PC-3 (cell line): Measurements from ENCODE around the gene BAG3. TPM values are rescaled to one million over a fixed set of nuclear protein-coding genes. Genes with fewer than 3 reads are reported as not detected.
"Not testable (repeated sequence)": the region's sequence is repeated elsewhere in the genome, so short reads cannot be mapped to it uniquely, and the experiment has no call there.

ENCODE experiments used
- ATAC-seq: fragments of 200-7000 bp; cut with Tn5 transposase; 2 replicates; pipeline ENCODE4 v1.9.1; 2020; ENCODE audit warnings: mild to moderate bottlenecking, moderate library complexity
- BruUV-seq: library from RNA; stranded (reverse); fragments of 400-500 nt; replicated peaks from 2 replicates; lab custom pipeline; 2021; lab: Mats Ljungman, UMichigan
- CTCF ChIA-PET: fragments of 300-600 bp; sonication (Branson Sonifier 250); formaldehyde crosslinking; loops from one replicate; lab custom pipeline; 2022; ENCODE audit warnings: antibody characterized with exemption; lab: Charles Lee
- POLR2A ChIA-PET: fragments of 300-600 bp; sonication (Branson Sonifier 250); formaldehyde crosslinking; loops from one replicate; lab custom pipeline; 2022; ENCODE audit warnings: antibody characterized with exemption; ENCODE audit not compliant: unreplicated experiment; lab: Charles Lee
- DNase-seq: peaks from one replicate; pipeline ENCODE4 v3.0.0-alpha.2; 2015
- H2AFZ ChIP-seq: fragments of 300-600 bp; sonication (generic); 2 replicates; pipeline ENCODE4 v1.6.0; 2016; ENCODE audit warnings: antibody characterized with exemption, low read length
- H3F3A ChIP-seq: fragments of 300-600 bp; sonication (generic); one replicate; pipeline ENCODE4 v1.6.0; 2017; ENCODE audit warnings: antibody characterized with exemption, low read length, control low read depth, mild to moderate bottlenecking; ENCODE audit not compliant: unreplicated experiment
- H3K27ac ChIP-seq: fragments of 300-600 bp; sonication (generic); 2 replicates; pipeline ENCODE4 v1.5.1; 2016; ENCODE audit warnings: mild to moderate bottlenecking, low read length
- H3K27me3 ChIP-seq: fragments of 300-600 bp; sonication (generic); 2 replicates; pipeline ENCODE4 v1.6.1; 2016; ENCODE audit warnings: low read length, mixed read lengths
- H3K36me3 ChIP-seq: fragments of 300-600 bp; sonication (generic); 2 replicates; pipeline ENCODE4 v1.6.1; 2016; ENCODE audit warnings: low read depth, mixed run types, low read length, mixed read lengths
- H3K4me1 ChIP-seq: fragments of 300-600 bp; sonication (generic); 2 replicates; pipeline ENCODE4 v1.5.1; 2016; ENCODE audit warnings: low read length; ENCODE audit not compliant: insufficient read depth
- H3K4me2 ChIP-seq: fragments of 300-600 bp; sonication (generic); 2 replicates; pipeline ENCODE4 v1.6.0; 2016; ENCODE audit warnings: low read length
- H3K4me3 ChIP-seq: fragments of 300-600 bp; sonication (generic); 2 replicates; pipeline ENCODE4 v1.5.1; 2016; ENCODE audit warnings: mild to moderate bottlenecking, low read length, mixed read lengths
- H3K79me2 ChIP-seq: fragments of 300-600 bp; sonication (generic); 2 replicates; pipeline ENCODE4 v1.6.1; 2017; ENCODE audit warnings: low read length, mixed read lengths
- H3K9ac ChIP-seq: fragments of 300-600 bp; sonication (generic); 2 replicates; pipeline ENCODE4 v1.6.0; 2016; ENCODE audit warnings: mild to moderate bottlenecking, low read length
- H3K9me2 ChIP-seq: fragments of 300-600 bp; sonication (generic); replicated peaks from 2 replicates; pipeline ENCODE4 v1.6.1; 2016; ENCODE audit warnings: mixed run types, low read length, mixed read lengths
- H3K9me3 ChIP-seq: fragments of 300-600 bp; sonication (generic); 2 replicates; pipeline ENCODE4 v1.6.1; 2016; ENCODE audit warnings: low read length, mixed read lengths
- H4K20me1 ChIP-seq: fragments of 300-600 bp; sonication (generic); 2 replicates; pipeline ENCODE4 v1.6.1; 2016; ENCODE audit warnings: low read length, mixed read lengths
- CTCF ChIP-seq: fragments of 300-600 bp; sonication (generic); conservative IDR thresholded peaks from 2 replicates; pipeline ENCODE4 v1.5.1; 2017; ENCODE audit warnings: antibody characterized with exemption, low read depth, mild to moderate bottlenecking, low read length
- EZH2 ChIP-seq: fragments of 300-600 bp; sonication (generic); IDR thresholded peaks from one replicate; pipeline ENCODE4 v1.6.1; 2017; ENCODE audit warnings: antibody characterized with exemption, mild to moderate bottlenecking, low read length; ENCODE audit not compliant: unreplicated experiment
- EZH2phosphoT487 ChIP-seq: fragments of 300-600 bp; sonication (generic); IDR thresholded peaks from 2 replicates; pipeline ENCODE4 v1.6.1; 2018; ENCODE audit warnings: mild to moderate bottlenecking, antibody characterized with exemption, low read length, borderline replicate concordance
- intact Hi-C: fragments of 100-400 bp; cut with micrococcal nuclease; formaldehyde crosslinking; loops from 2 replicates; pipeline ENCODE4 v1.9.0; 2023
- total RNA-seq: library from RNA; depleted of rRNA; stranded (reverse); fragments of >200 nt; gene quantifications from 2 replicates; pipeline ENCODE4 v1.2.3, GENCODE V29; 2014

Gene BAG3
- total RNA-seq, 1 experiment from 2014 or later, result 47.1 TPM

- no TSS peak for BruUV-seq
- no peaks in the 10 kb centered on the region for H3K27me3 ChIP-seq
- H3K79me2 ChIP-seq, result no peaks in the 10 kb centered on the region
- DNase-seq (no peak), ATAC-seq (no peak)
- no peak overlapping the region for H2AFZ ChIP-seq
- no peak overlapping the region for H3K4me3 ChIP-seq
- no peaks in the 10 kb centered on the region for H4K20me1 ChIP-seq
- no peaks in the 10 kb centered on the region for H3K9me3 ChIP-seq
- H3K27ac ChIP-seq, result no peak overlapping the region
- intact Hi-C loops, result no loop called here
- no peaks in the 10 kb centered on the region for H3F3A ChIP-seq
- H3K36me3 ChIP-seq, result no peaks in the 10 kb centered on the region
- H3K9me2 ChIP-seq, result no peaks in the 10 kb centered on the region
- no peaks in the 10 kb centered on the region; the same call in 1 of the 2 replicates for H3K4me1 ChIP-seq
- TF ChIP-seq EZH2 (no peak), EZH2phosphoT487 (no peak), CTCF (no peak)
- H3K9ac ChIP-seq, result no peak overlapping the region
- no peak overlapping the region for H3K4me2 ChIP-seq
- POLR2A ChIA-PET, result interaction anchor here (0.5 kb wide), 1 partner anchor 91 kb away, joined by 12 read pairs; no protein-coding TSS in a partner anchor
- CTCF ChIA-PET, result no interaction called here
These were observed 54.3 kb downstream of the BAG3 start for GRCh38 chr10:119705434-119705831.

GRCh38 chr10:119706521-119707278, 55.5 kb downstream of the BAG3 start:
- CTCF ChIA-PET, result no interaction called here
- no peaks in the 10 kb centered on the region for H3K27me3 ChIP-seq
- H3K79me2 ChIP-seq, result no peaks in the 10 kb centered on the region
- H3F3A ChIP-seq, result no peaks in the 10 kb centered on the region
- H4K20me1 ChIP-seq, result no peaks in the 10 kb centered on the region
- no peak for DNase-seq
- H2AFZ ChIP-seq, result no peak overlapping the region
- no peaks in the 10 kb centered on the region for H3K9me3 ChIP-seq
- BruUV-seq, result no TSS peak
- no peak overlapping the region for H3K4me2 ChIP-seq
- no peak overlapping the region for H3K9ac ChIP-seq
- no peak for ATAC-seq
- no peak overlapping the region for H3K4me3 ChIP-seq
- POLR2A ChIA-PET, result interaction anchor here (0.6 kb wide), 1 partner anchor 55 kb away, joined by 3 read pairs; no protein-coding TSS in a partner anchor
- TF ChIP-seq EZH2 (no peak), CTCF (no peak), EZH2phosphoT487 (no peak)
- no peak overlapping the region for H3K27ac ChIP-seq
- no peaks in the 10 kb centered on the region; the same call in 1 of the 2 replicates for H3K4me1 ChIP-seq
- H3K9me2 ChIP-seq, result no peaks in the 10 kb centered on the region
- intact Hi-C loops, result no loop called here
- no peaks in the 10 kb centered on the region for H3K36me3 ChIP-seq

- H3F3A ChIP-seq, ATAC-seq, H4K20me1 ChIP-seq, H3K79me2 ChIP-seq, H3K4me1 ChIP-seq, CTCF ChIA-PET, H3K27ac ChIP-seq, H3K4me2 ChIP-seq, H3K4me3 ChIP-seq, H3K9me2 ChIP-seq, BruUV-seq, H3K9ac ChIP-seq, intact Hi-C loops, H3K27me3 ChIP-seq, H2AFZ ChIP-seq, H3K36me3 ChIP-seq, DNase-seq, H3K9me3 ChIP-seq: not testable (repeated sequence)
- POLR2A ChIA-PET, result interaction anchor here (0.6 kb wide), 1 partner anchor 166 kb away, joined by 3 read pairs; the partner anchor contains the start of gene MCMBP
These were observed 56.2 kb downstream of the BAG3 start for GRCh38 chr10:119707331-119707730.

GRCh38 chr10:119710935-119711334, 59.8 kb downstream of the BAG3 start:
- H2AFZ ChIP-seq, POLR2A ChIA-PET, H3K36me3 ChIP-seq, BruUV-seq, H3K4me2 ChIP-seq, H3K4me3 ChIP-seq, H3K27me3 ChIP-seq, H3K9me2 ChIP-seq, CTCF ChIA-PET, intact Hi-C loops, H3K79me2 ChIP-seq, H3F3A ChIP-seq, H3K9ac ChIP-seq, H3K9me3 ChIP-seq, H4K20me1 ChIP-seq, ATAC-seq, H3K27ac ChIP-seq, H3K4me1 ChIP-seq, DNase-seq: not testable (repeated sequence)
